CD1c-positive myeloid dendritic cell (primary cell): ENCODE data around the gene GPR137B.
A peak's percentile ranks its signal among the peaks of the same experiment; 100 is the strongest.
"Not testable (repeated sequence)": the region's sequence is repeated elsewhere in the genome, so short reads cannot be mapped to it uniquely, and the experiment has no call there.

Source experiments
- DNase-seq: peaks from one replicate; pipeline ENCODE4 v3.0.0-alpha.2; 2016; ENCODE audit errors: extremely low spot score

The GPR137B gene

DNA sequence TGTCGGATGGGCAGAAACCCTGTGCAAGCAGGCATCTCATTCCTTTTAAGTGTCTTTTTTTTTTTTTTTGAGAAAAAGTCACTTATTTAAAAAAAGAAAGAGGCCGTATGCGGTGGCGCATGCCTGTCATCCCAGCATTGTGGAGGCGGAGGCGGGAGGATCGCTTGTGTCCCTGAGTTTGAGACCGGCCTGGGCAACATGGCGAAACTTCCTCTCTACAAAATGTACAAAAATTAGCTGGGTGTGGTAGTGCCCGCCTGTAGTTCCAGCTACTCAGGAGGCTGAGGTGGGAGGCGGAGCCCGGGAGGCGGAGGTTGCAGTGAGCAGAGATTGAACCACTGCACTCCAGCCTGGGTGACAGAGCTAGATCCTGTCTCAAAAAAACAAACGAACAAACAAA is 1.7 kb downstream of the GPR137B start:
- DNase-seq: no peak

DNA sequence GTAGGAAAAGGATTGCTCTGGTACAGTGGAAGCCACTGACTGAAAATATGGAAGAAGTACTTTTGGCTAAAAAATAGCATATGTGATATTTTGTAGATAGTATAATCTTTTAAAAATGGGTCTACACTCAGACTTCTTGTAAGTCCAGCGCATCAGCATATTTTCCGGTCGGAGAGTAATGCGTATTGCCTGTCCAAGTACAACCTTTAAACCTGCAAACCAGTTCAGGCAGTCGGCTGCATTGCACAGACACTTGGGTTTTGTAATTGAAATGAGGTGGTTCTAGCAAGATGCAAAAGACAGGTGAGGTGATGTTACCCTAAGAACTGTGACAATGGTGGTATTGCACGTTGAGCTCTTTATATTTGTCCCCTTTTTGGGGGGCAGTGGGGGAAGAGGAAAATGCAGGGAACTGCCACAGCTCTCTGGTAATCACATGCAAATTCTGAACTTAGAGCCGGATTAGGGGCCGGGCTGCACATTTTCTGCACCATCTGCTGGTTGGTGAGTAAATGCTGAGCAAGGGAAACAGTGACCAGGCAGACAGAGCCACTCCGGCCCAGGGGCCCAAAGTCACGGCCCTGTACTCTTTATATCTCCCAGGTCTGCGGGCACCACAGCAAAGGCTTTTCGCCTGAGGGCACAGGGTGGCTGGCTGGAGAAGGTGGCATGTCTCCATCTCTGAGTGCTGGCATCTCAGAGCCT is 2.3 kb downstream of the GPR137B start:
- DNase-seq: no peak

DNA sequence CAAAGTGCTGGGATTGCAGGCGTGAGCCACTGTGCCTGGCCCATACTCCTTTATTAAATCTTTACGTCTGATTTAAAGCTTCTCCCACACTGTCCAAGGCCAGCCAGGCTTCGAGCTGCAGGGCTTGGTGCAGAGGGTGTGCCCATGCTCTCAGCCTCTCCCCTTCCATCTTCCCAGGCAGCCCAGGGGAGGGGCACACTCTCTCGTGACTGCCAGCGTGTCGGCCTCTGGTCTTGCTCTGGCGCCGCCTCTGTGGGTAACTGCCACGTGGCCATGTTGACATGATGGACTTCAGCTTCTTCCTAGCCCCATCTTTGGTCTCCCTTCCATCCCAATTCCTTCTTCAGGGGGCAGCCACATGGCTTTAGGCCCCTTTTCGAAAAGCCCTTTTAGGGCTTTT is 4.7 kb downstream of the GPR137B start:
- no peak for DNase-seq

DNA sequence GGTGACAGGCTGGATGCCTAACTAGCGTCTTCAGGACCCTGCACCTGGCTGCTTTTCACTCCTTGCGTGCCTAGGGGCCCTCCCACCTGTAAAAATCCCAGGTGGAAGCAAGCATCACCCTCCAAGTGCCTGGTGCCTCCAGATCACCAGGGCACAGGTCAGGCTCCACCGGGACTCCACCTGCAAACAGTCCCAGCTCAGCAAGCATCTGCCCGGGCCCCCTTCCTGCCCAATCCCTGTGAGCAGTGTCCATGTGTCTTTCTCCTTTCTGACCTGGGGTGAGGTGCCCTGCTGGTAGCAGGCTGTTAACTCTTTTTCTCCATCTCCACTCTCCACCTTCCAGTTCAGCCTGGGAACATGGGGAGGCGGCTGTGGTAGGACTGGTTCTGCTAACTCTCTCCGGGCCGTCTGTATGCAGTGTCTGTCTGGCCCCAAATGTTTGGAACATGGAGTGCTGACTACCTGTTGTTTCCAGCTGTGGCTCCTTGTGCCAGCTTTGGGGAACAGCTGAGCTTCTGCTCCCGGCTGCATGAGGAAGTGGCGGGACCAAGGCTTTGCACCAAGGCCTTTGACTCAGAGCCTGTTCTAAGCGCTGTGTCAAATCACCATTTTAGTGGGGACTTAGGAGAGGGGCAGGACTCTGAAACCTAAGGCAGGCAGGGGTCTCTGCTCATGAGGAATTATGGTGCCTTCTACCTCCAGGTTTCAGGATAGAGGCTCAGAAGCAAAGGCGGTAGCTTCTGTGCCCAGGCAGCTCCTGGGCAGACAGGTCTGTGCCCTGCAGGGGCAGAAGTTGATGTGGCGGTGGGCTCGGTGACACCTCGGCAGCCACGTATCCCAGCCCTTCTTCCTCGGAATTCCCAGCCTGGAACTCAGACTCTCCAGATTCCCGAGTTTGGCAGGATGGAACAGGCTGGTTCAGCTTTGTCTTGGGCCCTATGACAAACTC is 5.5 kb downstream of the GPR137B start:
- DNase-seq: peak; percentile 46

DNA sequence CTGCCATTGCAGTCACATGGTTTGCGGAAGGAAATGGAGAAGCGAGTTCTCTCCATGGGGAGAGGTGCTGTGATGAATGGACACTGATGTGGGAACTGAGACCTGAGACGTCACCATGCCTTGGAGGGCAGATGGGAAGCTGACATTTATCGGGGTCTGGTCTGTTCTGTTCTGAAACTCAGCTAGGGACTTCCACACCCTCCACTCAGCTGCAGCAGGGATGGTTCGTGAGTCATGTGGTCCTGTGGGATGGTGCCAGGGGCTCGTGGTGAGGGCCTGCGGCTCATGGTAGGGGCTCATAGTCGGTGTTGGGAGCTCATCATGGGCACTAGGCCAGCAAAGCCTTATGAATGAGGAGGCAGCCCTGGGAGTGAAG is 6.1 kb downstream of the GPR137B start:
- peak; percentile 70 for DNase-seq

DNA sequence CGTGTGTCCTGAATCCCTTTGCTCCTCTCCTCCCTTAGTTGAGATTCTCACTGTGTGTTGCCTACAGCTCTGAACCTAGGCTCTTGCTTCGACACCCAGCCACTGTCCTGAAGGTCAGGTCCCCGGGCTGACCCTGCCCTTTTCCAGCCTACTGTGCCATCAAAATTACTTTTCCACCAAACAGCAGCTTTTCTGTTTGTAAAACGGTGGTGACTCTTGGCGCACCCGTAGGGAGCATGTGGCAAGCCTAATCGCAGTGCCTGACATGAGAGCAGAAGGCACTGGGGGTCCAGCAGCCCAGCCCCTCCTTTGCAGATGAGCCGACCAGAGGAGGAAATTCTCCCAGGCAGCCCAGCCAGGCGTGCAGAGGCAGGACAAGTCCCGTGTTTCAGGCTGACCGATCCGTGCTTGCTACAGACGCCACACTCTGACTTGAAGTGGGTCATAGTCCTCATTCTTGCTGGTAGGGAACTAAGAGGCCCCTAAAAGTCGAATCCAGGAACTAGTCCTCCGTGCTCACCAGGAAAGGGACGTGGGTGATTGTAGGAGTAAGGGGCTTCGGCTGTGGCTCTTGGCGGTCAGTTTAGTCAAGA is 6.8 kb downstream of the GPR137B start:
- no peak for DNase-seq

DNA sequence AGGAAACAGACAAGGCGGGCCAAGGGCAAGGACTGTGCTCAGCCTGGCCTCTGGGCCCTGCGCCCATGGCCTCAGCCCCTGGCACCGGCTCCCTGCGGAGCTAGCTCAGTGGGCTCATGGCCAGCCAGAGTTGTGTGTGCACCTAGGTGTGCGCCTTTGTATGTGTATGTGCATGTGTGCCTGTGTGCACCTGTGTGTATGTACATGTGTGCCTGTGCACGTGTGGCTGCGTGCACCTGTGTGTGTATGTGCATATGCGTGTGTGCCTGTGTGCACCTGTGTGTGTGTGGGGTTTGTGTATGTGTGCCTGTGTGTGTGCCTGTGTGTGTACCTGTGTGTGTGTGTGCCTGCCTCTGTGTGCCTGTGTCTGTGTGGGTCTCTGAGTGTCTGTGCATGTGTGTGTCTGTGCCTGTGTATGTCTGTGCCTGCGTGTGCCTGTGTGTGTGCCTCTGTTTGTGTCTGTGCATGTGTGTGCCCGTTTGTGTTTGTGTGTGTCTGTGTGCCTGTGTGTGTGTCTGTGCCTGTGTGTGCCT is 7.4 kb downstream of the GPR137B start:
- no peak for DNase-seq

DNA sequence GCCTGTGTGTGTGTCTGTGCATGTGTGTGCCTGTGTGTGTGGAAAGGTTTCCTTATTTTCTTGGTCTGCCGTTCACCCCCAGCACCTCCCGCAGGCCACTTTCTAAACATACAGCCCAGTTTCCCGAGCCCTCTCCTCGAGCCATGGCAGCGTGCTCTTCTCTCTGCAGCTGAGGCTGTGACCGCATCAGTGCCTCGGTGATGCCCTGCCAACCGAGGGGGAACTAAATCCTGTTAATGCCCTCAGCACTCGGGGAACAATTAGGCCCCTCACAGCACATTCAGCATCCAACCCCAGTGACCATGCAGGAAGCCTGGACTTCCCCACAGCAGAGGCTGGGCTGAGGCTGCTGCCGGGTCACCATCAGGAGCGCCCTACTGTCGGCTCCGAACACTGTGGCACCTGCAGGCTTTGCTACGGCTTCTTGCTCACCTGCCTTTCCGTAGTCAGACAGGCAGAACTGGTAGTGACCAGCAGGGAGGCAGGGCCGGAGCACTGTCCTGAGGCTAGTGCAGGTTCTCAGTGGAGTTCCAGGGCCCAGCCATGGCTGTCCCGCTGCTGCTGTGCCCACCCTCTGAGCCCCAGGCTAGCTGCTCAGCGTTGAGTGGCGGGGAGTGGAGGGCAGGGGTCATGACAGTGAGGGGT is 8.1 kb downstream of the GPR137B start:
- DNase-seq: no peak

DNA sequence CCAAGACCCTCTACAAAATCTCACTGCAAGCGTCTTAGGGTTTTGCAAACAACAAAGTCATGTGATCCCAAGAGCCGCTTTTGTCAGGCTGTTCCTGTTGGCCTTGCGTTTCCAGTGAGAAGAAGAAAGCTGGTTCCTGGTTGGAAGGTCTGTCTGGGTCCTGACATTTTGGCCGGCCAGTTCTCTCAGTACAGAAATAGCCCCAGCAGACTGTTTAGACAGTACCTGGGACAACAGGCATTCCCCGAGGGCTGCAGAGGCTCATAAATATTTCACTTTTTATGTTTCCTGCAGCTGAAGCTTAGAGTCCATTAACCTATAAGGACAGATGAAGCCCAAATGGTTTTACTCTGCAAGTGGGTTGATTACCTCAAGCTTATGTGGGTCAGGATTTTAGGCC is 8.6 kb downstream of the GPR137B start:
- no peak for DNase-seq

DNA sequence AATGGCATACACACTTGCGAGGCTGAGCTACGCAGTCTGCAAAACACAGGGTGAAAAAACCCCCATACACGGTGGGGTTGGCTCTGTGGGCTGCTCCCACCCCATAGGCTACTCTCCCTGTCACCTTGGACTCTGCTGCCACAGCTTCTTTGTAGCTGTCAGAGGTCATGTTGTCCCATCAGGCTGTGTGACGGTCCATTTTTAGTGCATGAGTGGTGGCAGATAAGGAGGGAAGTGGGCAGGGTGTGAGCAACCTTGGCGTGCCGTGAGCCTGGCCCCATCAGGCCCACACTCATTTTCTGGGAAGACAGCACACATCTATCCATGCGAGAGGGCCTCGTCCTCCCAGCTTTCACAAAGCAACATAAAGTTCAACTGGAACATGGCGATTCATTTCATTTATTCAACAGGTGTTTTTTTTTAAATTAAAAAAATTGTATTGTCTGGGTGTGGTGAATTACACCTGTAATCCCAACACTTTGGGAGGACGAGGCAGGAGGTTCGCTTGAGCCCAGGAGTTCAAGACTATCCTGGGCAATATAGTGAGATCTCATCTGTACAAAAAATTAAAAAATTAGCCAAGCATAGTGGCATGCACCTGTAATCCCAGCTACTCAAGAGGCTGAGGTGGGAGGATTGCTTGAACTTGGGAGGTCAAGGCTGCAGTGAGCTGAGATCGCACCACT is 9.5 kb downstream of the GPR137B start:
- DNase-seq: no peak

DNA sequence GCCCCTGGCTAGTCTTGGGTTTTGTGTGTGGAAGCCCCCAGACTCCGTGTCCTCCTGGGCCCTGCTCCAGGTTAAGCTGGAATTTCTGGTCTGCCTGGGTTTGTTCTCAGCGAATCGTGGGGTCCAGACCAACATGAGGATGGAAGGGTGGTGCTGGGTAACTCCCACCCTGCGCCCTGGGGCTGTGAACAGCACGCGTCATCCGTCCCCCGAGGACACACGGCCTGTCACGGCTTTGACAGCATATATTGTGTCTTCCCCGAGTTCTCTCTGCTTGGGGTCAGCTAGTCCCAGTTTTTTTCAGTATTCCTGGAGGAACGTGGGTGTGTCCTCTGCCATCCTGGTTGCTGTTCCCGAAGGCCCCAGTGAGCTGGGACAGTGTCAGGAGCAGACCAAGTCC is 11.8 kb downstream of the GPR137B start:
- no peak for DNase-seq

DNA sequence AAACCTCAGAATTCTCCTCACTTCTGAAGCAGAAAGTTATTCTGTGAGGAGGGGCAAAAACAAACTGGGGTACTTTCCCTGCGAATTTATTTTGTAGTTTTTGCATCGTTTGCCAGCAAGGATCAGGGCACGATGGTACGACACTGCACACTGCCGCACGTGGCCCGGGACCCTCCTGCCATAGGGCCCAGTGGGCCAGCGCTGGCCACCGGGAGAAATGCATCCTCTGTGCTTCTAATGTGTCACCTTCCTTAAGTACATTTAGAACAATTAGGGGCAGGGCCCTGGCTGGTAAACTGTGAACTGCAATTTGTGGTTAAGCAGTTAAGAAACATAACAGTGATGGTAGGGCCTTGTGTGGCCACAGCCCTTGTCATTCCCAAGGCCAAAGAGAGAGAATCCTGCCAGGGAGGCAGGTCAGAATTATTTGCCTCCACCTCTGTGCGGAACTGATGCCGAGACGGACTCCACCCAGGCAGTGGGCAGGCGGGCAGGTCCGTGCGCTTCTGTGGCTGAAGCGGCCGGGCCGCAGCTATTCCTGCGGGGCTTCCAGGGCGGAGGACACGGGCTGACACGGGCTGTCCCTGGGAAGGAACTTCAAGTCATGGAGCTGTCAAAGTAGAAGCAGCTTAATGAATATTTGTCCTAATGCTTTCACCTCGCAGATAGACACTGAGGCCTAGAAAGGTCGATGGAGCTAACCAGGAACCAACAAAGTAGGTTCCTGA is 12.5 kb downstream of the GPR137B start:
- no peak for DNase-seq

DNA sequence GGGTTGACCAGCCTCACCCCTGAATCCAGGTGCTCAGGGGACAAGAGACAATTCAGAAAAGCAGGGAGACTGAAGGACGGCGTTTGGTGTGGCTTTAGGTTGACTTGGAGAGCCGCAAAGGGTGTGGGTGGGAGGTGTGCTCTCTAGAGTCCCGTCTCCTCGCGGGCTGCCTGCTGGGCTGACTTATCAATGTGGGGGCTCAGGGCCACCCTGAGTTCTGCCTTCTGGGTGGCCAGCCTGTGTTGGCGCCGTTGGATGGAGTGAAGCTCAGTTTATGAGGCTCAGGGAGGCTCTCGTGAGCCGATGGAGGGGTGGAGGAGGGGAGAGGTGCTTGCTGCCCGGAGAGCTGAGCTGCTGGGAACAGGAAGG is 13.0 kb downstream of the GPR137B start:
- DNase-seq: no peak

DNA sequence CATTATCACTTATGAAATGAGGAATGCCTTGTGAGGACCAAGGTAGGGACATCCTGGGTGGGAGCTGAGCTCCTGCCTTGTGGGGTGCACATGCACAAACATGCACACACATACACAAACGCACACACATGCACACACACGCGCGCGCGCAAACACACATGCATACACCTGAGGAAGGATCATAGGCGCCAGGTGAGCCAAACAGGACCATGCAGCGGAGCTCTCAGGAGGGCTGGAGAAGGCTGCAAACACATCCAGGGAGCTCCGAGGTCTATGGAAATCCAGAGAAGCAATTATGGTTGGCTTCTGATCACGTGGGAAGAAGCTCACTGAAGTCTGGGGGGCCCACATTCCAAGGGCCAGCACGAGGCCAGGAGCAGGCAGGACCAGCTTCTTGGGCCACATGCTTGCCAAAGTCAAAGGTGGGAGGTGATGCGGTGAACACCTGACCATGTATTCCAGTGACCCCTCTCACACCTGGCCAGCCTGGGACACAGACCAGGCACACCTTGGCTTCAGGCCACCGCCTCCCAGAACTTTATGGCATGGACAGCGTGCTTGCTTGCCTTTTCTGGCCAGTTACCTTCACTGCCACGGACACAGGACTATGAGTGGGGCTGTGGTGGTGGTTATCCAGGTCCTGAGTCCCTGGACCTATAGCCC is 13.6 kb downstream of the GPR137B start:
- no peak for DNase-seq

DNA sequence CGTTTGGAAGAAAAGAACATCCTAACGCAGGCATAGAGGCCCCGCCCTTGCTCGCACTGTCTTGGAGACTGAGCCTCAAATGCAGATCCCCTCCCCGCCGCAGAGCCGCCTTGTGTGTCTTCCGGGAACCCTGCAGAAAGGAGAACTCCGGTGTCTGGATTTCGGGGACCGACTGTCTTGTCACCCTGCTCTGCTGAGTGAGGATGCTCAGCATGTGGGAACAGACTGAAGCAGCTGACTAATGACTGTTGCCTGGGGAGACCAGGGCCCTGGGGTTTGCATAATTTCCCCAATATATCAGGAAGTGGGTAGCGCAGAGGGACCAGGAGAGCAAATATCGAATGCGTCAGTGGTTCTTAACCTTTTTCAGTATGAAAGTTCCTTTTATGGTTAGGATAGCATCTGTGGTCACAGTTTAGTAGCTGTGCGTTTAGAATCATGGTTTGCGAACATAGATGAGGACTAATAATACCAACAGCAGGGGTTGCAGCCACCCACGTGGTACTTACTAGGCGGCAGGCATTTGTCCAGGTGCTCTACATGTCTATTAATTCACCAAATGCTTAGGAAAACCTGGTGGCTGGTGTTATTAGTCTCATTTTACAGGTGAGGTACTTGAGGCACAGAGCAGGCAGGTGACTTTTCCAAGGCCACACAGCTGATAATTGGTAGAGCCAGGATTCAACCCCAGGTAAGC is 14.3 kb downstream of the GPR137B start:
- DNase-seq: peak; percentile 73

DNA sequence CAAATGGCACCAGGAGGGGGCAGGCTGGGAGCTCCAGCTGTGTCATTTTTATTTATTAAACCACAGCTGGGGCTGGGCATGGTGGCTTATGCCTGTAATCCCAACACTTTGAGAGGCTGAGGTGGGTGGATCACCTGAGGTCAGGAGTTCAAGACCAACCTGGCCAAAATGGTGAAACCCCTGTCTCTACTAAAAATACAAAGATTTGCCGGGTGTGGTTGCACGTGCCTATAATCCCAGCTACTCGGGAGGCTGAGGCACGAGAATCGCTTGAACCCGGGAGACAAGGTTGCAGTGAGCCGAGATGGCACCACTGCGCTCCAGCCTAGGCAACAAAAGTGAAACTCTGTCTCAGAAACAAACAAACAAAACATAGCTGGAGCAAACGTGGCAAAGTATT is 15.7 kb downstream of the GPR137B start:
- not testable (repeated sequence) for DNase-seq

DNA sequence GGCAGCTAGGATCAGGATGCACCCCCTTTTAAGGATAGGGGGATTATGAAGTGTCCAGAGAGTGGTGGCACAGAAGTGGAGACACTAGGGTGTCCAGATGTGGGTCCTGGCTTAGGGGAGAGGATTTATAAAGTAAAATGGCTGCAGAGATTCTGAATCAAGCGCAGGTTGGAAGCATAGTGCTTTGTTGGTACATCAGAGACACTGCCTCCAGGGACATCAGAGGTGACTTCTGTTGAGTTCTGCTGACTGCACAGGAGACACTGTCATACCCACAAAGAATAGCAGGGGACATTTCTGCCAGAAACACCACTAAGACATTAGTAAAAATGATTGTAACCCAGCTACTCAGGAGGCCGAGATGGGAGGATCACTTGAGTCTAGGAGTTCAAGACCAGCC is 16.4 kb downstream of the GPR137B start:
- DNase-seq: no peak

DNA sequence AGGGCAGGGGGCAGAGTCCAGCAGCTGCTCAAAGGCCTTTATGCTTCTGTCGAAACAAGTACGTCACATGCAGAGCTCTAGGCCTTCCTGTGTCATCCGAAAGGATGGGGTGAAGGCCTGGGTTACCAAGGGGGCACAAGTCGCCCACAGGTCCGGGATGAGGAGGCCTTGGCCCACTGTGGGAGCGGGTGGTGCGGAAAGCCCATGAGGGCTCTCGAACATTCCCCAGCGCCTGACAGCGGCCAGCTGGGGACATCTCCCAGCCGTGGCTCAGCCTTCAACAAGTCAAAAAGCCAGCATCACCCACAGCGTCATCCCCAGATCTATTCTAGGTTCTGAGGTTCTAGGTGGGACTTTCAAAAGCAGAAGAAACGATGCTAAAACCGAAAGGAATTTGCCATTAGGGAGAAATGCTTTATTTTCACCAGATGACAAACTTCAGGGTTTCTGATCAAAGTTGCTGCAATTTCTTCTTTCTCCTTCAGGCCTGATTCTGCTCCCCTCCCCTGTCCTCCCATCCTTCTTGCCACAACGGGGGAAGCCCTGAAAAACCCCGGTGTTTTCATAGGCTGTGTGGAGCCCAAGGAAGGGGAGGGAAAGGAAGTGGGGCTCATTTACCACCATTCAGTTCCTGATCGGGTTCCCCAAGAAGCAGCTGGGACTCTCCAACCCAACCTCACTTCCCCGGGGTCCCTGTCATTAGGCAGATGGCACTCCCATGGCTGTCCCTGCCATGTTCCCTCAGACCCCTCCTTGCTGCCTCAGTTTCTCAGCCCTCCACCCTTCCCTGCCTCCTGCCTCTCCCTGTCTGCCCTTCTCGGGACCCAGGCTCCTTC is 17.6 kb downstream of the GPR137B start:
- no peak for DNase-seq
